Uterus (tissue), 2 donors: ENCODE data around the gene IFIH1.

Source experiments
- POLR2A ChIP-seq, 2 donors: fragments of 450-650 bp; IDR thresholded peaks; one replicate each; pipeline ENCODE4 v1.6.1; 2016; ENCODE audit warnings: antibody characterized with exemption in 2 of 2, mild to moderate bottlenecking in 1 of 2, moderate library complexity in 1 of 2
- TF ChIP-seq, protein P1 (sequence below), 4 experiments: fragments of 200-600 bp in 2 of 4; fragments of 450-650 bp in 2 of 4; sonication (generic) in 2 of 4; IDR thresholded peaks; one replicate each; pipeline ENCODE4 v1.5.1; 2016 to 2019; ENCODE audit warnings: antibody characterized with exemption in 4 of 4, mild to moderate bottlenecking in 2 of 4, moderate library complexity in 1 of 4

DNA sequence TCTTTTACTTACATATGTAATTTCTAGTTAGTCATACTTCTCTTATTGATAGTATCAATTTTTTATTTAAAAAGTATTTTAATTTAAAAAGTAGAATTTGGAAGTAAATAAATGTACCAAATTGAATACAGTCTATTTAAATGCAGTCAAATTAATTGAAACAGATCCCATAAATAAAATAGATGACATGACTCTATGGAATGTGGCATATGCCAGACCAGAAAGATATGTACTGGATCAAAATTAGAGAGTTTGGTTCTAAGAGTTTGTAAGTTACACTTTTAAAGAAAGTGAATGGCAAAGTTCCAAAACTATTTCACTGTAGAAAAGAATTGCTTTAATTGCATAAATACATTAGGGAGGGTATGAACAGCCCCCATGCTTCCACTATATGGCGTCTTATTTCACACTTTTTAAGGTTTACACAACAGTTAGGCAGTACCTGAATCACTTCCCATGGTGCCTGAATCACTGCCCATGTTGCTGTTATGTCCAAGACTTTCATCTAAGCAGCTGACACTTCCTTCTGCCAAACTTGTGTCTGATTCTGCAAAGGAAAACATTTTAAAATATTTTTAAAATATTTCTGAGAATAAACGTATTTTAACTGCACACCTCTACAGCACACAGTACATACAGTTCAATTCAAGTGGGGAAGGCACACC, 25.2 kb downstream of the IFIH1 start:
- TF ChIP-seq, protein P1, sequence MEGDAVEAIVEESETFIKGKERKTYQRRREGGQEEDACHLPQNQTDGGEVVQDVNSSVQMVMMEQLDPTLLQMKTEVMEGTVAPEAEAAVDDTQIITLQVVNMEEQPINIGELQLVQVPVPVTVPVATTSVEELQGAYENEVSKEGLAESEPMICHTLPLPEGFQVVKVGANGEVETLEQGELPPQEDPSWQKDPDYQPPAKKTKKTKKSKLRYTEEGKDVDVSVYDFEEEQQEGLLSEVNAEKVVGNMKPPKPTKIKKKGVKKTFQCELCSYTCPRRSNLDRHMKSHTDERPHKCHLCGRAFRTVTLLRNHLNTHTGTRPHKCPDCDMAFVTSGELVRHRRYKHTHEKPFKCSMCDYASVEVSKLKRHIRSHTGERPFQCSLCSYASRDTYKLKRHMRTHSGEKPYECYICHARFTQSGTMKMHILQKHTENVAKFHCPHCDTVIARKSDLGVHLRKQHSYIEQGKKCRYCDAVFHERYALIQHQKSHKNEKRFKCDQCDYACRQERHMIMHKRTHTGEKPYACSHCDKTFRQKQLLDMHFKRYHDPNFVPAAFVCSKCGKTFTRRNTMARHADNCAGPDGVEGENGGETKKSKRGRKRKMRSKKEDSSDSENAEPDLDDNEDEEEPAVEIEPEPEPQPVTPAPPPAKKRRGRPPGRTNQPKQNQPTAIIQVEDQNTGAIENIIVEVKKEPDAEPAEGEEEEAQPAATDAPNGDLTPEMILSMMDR (IDR thresholded peaks at IDR 0.05), result no peak
- no peak for TF ChIP-seq POLR2A (IDR thresholded peaks at IDR 0.05)
